ENCODE results near the gene LACRT.
"Not testable (repeated sequence)": the region's sequence is repeated elsewhere in the genome, so short reads cannot be mapped to it uniquely, and the experiment has no call there.

Gene LACRT

GRCh38 chr12:54634795-54635194, at the start of gene LACRT:
Gene LACRT (minus strand): TSS chr12:54634895. CDS start chr12:54634841, 54 bp downstream.
- no peak for DNase-seq

- DNase-seq: no peak
These were observed 48.7 kb upstream of the LACRT start for GRCh38 chr12:54683398-54683797.

GRCh38 chr12:54682674-54683073, 48.0 kb upstream of the LACRT start:
- DNase-seq: no peak

- DNase-seq: peak; percentile 67
These were observed 45.7 kb upstream of the LACRT start for GRCh38 chr12:54680374-54680773.

GRCh38 chr12:54678131-54678530, 43.4 kb upstream of the LACRT start:
- no peak for DNase-seq

GRCh38 chr12:54667945-54668344, 33.2 kb upstream of the LACRT start:
- no peak for DNase-seq

GRCh38 chr12:54666008-54666407, 31.3 kb upstream of the LACRT start:
- no peak for DNase-seq

- DNase-seq: not testable (repeated sequence)
These were observed 30.4 kb upstream of the LACRT start for GRCh38 chr12:54665022-54665635.

GRCh38 chr12:54663603-54664002, 28.9 kb upstream of the LACRT start:
- DNase-seq: peak; percentile 30

- DNase-seq: no peak
These were observed 27.3 kb upstream of the LACRT start for GRCh38 chr12:54662026-54662425.

GRCh38 chr12:54661048-54661447, 26.4 kb upstream of the LACRT start:
- DNase-seq: peak; percentile 35

- no peak for DNase-seq
These were observed 25.7 kb upstream of the LACRT start for GRCh38 chr12:54660320-54660962.

GRCh38 chr12:54658306-54659264, 23.9 kb upstream of the LACRT start:
- peak; percentile 77 for DNase-seq

GRCh38 chr12:54657105-54657607, 22.5 kb upstream of the LACRT start:
- no peak for DNase-seq

GRCh38 chr12:54654926-54655325, 20.2 kb upstream of the LACRT start:
- no peak for DNase-seq

- no peak for DNase-seq
These were observed 18.3 kb upstream of the LACRT start for GRCh38 chr12:54653025-54653424.

GRCh38 chr12:54650889-54651288, 16.2 kb upstream of the LACRT start:
- DNase-seq: no peak

- no peak for DNase-seq
These were observed 15.7 kb upstream of the LACRT start for GRCh38 chr12:54650409-54650808.

- DNase-seq: no peak
These were observed 15.1 kb upstream of the LACRT start for GRCh38 chr12:54649825-54650224.

- no peak for DNase-seq
These were observed 13.6 kb upstream of the LACRT start, which contains the start of gene DCD for GRCh38 chr12:54648265-54648664. Gene DCD (minus strand): TSS chr12:54648365. CDS start chr12:54648303, 62 bp downstream.

GRCh38 chr12:54641554-54641953, 6.9 kb upstream of the LACRT start:
- no peak for DNase-seq

- DNase-seq: no peak
These were observed 6.4 kb upstream of the LACRT start for GRCh38 chr12:54641089-54641488.

- not testable (repeated sequence) for DNase-seq
These were observed 4.4 kb upstream of the LACRT start for GRCh38 chr12:54639112-54639511.

Data from hematopoietic multipotent progenitor cell treated with erythropoietin and hydrocortisone succinate and interleukin-3 and kit ligand, for 4 days (in vitro differentiated cells).